ENCODE measurements around the gene KRT81.
"Not testable (repeated sequence)": the region's sequence is repeated elsewhere in the genome, so short reads cannot be mapped to it uniquely, and the experiment has no call there.

DNA sequence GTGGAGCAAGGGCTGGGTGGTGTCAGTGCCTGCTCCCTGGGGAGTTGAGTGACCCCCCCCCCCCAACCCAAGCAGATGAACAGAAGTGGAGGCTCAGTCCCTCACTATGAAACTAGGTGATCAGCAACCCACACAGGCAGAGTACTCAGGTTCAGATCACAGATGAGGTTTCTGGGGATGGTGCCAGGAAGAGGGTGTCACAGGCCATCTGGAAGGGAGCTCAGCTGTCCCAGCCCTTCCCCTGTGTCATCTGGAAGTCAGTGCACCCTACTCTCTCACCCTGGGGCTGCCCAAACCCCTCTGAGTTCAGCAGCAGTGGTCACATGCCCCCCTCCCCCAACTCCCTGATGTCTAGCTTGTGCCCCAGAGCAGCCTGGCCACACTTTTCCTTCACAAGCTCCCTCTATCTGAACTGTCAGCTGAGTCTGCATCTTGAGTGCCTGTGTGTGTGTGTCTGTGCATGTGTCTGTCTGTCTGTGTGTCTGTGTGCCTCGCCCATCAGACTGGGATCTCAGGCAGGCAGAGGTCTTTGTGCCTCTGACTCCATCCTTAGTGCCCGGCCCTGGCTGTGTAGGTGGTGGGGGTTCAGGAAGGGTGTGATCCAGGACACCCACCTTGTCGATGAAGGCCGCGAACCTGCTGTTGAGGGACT, 725 bp downstream of the KRT81 start:
- TF ChIP-seq, protein P1, sequence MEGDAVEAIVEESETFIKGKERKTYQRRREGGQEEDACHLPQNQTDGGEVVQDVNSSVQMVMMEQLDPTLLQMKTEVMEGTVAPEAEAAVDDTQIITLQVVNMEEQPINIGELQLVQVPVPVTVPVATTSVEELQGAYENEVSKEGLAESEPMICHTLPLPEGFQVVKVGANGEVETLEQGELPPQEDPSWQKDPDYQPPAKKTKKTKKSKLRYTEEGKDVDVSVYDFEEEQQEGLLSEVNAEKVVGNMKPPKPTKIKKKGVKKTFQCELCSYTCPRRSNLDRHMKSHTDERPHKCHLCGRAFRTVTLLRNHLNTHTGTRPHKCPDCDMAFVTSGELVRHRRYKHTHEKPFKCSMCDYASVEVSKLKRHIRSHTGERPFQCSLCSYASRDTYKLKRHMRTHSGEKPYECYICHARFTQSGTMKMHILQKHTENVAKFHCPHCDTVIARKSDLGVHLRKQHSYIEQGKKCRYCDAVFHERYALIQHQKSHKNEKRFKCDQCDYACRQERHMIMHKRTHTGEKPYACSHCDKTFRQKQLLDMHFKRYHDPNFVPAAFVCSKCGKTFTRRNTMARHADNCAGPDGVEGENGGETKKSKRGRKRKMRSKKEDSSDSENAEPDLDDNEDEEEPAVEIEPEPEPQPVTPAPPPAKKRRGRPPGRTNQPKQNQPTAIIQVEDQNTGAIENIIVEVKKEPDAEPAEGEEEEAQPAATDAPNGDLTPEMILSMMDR (conservative IDR thresholded peaks at IDR 0.05): not testable (repeated sequence)
- TF ChIP-seq EZH2 (IDR thresholded peaks at IDR 0.05; ENCODE audit: low read depth): not testable (repeated sequence)

Measured in PC-9 (cell line).